ENCODE data around the gene FBXL13. TPM values are rescaled to one million over a fixed set of nuclear protein-coding genes. Genes with fewer than 3 reads are reported as not detected.
A peak's percentile ranks its signal among the peaks of the same experiment; 100 is the strongest.
"Not testable (repeated sequence)": the region's sequence is repeated elsewhere in the genome, so short reads cannot be mapped to it uniquely, and the experiment has no call there.

The FBXL13 gene
- total RNA-seq, 1 experiment from 2014 or later, result 0.18 TPM

DNA sequence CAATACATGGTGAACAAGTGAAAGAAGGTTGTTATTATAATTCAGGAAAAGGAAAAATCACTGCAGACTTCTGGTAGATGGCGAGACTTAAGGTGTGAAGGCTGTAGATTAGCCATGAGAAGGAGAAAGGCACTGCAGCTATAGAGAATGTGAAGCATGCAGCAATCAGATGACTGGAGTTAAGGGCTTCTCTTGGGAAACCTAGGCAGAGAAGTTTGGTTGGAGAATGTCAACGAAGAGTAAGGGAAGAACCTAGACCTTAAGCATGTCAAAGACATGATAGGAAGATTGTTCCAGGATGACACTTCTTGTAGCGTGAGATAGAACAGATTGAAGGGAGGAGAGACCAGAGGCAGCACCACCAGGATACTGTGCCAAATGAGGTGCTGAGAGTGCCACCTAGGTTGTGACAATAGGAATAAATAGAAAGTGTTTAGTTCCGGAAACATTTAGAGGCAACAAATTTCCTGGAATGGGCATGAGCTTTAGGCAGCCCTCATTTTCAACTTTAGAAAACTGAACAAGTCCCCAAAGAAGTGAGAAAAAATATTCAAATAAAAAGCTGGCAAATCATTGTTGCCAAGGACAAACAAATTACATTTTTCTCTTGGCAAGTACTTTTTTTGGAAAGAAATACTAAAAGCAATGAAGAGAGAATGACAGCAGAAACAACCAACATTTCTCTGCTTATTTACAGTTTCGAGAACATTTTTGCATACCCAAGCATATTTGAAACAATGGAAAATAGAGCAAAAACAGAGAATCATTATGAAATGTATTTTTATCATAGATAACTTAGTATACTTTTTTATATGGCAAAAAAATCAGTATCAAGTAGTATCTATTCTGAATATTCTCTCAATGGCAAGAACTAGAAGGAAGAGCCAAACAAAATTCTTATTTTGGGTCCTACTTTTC is 156.9 kb downstream of the FBXL13 start:
- Histone ChIP-seq H3K4me1 (replicated peaks) (peaks cover 43% of the 10 kb centered on the region), H3K27me3 (replicated peaks) (no peaks in the 10 kb centered on the region), H3K27ac (peak overlapping the region; percentile 12; the same call in 1 of the 2 replicates), H3K4me3 (no peak overlapping the region), H3K9me3 (replicated peaks) (no peaks in the 10 kb centered on the region), H3K36me3 (no peaks in the 10 kb centered on the region)
- DNase-seq (ENCODE audit: low read depth in 1 of 2, low spot score in 2 of 2), result no peak

DNA sequence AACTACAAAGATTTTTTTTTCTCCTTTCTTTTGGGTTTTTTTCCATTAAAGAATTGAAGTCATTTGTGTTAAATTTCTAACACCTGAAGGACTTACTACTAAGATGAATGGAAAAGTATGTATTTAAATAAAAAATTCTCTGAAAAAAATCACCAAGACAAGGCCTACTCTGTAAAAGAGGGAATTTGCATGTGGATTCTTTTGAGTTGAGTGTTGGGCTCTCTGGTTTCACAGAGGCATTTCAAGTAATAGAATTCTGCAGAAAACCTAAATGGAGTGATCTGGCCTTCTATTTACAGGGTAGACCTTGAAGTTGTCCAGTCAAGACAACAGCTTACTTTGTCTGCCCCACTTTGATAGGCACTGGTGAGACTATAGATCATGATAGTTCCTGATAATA is 157.7 kb downstream of the FBXL13 start:
- 0 out of 2 replicates have a peak overlapping the region, but pooled peaks have one; percentile 12 for H3K27ac ChIP-seq
- no peaks in the 10 kb centered on the region for H3K36me3 ChIP-seq
- no peak for DNase-seq (ENCODE audit: low read depth in 1 of 2, low spot score in 2 of 2)
- H3K4me3 ChIP-seq, result no peak overlapping the region
- H3K4me1 ChIP-seq (replicated peaks), result peaks cover 51% of the 10 kb centered on the region
- no peaks in the 10 kb centered on the region for H3K9me3 ChIP-seq (replicated peaks)
- H3K27me3 ChIP-seq (replicated peaks), result no peaks in the 10 kb centered on the region

DNA sequence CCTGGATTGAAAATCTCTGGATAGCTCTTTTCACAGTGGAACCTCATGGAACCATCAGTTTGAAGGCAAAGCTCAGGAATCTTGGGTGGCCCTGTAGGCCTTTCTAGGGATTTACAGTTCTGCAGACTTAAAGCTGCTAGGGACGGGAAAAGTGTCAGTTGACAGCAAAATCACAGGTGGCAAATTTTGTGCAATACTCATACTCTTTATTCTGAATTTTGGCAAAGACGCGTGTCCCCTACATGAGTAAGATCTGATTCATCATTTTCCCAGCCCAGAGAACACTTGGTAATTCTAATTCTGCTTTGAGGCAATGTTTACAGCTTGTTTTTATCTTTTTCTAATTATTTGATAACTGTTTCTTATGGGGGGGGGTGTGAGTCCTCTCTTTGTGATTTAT is 158.2 kb downstream of the FBXL13 start:
- Histone ChIP-seq H3K4me3 (no peak overlapping the region), H3K9me3 (replicated peaks) (no peaks in the 10 kb centered on the region), H3K27me3 (replicated peaks) (no peaks in the 10 kb centered on the region), H3K27ac (0 out of 2 replicates have a peak overlapping the region, but pooled peaks have one; percentile 12), H3K36me3 (no peaks in the 10 kb centered on the region), H3K4me1 (replicated peaks) (peaks cover 55% of the 10 kb centered on the region)
- peak in 1 of 2 experiments; percentile 51 for DNase-seq (ENCODE audit: low read depth in 1 of 2, low spot score in 2 of 2)

DNA sequence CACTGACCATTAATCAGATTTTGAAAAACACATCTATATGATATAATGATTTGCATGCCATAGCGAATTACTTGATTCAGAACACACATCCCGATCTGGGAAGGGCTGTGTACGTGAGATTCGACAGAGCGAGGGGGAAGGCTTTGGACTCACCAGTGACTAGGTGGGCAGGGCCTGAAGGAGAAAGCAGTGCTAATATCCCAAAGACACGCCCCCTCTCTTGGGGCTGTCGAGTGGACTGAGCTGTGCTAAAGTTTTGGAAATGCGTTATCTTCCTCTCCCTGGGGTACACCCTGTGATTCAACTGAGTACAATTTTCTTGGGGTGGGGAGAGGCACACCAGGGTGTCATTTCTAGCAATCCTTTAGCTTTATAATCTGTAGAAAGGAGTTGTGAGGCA is 160.0 kb downstream of the FBXL13 start:
- H3K4me3 ChIP-seq, result no peak overlapping the region
- H3K4me1 ChIP-seq (replicated peaks), result peaks cover 58% of the 10 kb centered on the region
- DNase-seq (ENCODE audit: low read depth in 1 of 2, low spot score in 2 of 2), result no peak
- H3K9me3 ChIP-seq (replicated peaks), result no peaks in the 10 kb centered on the region
- H3K27ac ChIP-seq, result no peak overlapping the region
- no peaks in the 10 kb centered on the region for H3K36me3 ChIP-seq
- no peaks in the 10 kb centered on the region for H3K27me3 ChIP-seq (replicated peaks)

DNA sequence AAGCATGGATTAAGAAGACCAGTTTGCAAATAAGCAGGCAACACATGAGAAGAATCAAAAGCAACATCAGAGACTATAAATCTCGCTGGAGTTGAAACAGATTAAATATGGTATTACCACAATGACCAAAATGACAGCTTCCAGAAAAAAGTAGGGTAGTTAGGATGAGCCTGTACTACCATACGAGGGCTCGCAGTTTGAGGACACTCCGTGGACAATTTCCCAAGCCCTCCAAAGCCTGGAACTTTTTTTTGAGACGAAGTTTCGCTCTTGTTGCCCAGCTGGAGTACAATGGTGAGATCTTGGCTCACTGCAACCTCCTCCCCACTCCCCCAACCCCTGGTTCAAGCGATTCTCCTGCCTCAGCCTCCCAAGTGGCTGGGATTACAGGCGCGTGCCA is 160.8 kb downstream of the FBXL13 start:
- Histone ChIP-seq H3K27ac (no peak overlapping the region), H3K4me3 (no peak overlapping the region), H3K27me3 (replicated peaks) (no peaks in the 10 kb centered on the region), H3K4me1 (replicated peaks) (peaks cover 51% of the 10 kb centered on the region), H3K9me3 (replicated peaks) (no peaks in the 10 kb centered on the region), H3K36me3 (no peaks in the 10 kb centered on the region)
- no peak for DNase-seq (ENCODE audit: low read depth in 1 of 2, low spot score in 2 of 2)

DNA sequence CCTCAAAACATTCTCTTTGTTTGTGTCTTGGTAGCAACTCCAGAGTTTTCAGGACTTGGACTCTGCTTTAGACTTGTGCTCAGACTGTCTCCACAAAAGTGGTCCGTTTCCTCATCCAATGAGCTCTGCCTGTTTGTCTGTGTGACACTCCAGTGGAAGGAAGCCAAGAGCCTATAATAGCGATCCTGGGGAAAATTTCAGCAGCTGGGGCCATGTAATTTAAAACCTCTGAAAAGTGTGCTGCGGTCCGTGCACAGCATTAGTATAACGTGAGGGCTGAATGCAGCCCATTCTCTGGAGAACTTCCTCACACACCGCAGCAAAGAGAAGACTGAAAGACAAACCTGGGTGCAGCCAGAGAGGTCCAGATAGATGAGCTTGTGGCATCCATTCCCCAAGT is 161.9 kb downstream of the FBXL13 start, which contains the start of gene LRRC17:
TSS of gene LRRC17 (plus strand) at position 259 of the 400 bp plus-strand sequence. CDS start 20,914 bp downstream, outside the sequence.
- Histone ChIP-seq H3K9me3 (replicated peaks) (no peaks in the 10 kb centered on the region), H3K27me3 (replicated peaks) (no peaks in the 10 kb centered on the region), H3K4me3 (peak within 1 kb of the TSS; percentile 10; the same call in 1 of the 2 replicates), H3K4me1 (replicated peaks) (peaks cover 40% of the 10 kb centered on the region), H3K27ac (no peak within 1 kb of the TSS), H3K36me3 (no peaks in the 10 kb centered on the region)
- no peak for DNase-seq (ENCODE audit: low read depth in 1 of 2, low spot score in 2 of 2)

DNA sequence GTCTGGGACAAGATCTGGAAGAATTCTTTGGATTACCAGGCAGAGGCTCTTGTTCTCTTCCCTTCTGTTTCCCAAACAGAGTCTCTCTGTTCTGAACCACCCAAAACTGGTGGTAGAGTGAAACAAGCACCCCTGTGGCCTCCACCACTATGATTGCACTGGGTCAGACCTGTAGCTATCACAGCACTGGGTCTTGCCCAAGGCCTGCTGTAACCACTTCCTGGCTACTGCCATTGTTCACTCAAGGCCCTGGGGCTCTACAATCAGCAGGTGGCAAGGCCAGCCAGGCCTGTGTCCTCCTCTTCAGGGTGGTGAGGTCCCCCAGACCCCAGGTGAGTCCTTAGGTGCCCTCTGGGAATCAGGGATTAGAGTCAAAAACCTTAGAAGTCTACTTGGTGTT is 165.9 kb downstream of the FBXL13 start:
- Histone ChIP-seq H3K4me3 (no peak overlapping the region), H3K36me3 (no peaks in the 10 kb centered on the region), H3K4me1 (replicated peaks) (peaks cover 23% of the 10 kb centered on the region), H3K27ac (no peak overlapping the region), H3K9me3 (replicated peaks) (no peaks in the 10 kb centered on the region), H3K27me3 (replicated peaks) (no peaks in the 10 kb centered on the region)
- no peak for DNase-seq (ENCODE audit: low read depth in 1 of 2, low spot score in 2 of 2)

DNA sequence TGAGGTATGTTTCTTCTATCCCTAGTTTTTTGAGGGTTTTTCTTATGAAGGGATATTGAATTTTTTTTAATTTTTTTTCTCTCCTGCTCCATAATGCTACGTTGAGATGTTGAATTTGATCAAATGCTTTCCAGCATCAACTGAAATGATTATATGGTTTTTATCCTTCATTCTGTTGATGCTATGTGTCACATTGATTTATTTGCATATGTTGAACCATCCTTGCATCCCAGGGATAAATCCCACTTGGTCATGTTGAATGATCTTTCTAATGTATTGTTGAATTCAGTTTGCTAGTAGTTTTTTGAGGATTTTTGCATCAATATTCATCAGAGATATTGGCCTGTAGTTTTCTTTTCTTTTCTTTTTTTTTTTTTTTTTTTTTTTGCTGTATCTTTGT is 171.0 kb downstream of the FBXL13 start:
- H3K4me1 ChIP-seq (replicated peaks); H3K36me3 ChIP-seq; H3K9me3 ChIP-seq (replicated peaks); DNase-seq (ENCODE audit: low read depth in 1 of 2, low spot score in 2 of 2); H3K4me3 ChIP-seq; H3K27ac ChIP-seq; H3K27me3 ChIP-seq (replicated peaks): not testable (repeated sequence)

DNA sequence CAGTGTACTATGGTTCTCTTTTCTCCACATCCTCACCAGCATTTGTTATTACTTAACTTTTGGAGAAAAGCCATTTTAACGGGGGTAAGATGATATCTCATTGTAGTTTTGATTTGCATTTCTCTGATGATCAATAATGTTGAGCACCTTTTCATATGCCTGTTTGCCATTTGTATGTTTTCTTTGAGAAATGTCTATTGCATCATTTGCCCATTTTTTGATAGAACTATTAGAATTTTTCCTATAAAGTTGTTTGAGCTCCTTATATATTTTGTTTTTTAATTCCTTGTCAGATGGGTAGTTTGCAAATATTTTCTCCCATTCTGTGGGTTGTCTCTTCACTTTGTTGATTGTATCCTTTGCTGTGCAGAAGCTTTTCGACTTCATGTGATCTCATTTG is 172.5 kb downstream of the FBXL13 start:
- not testable (repeated sequence) for H3K36me3 ChIP-seq; H3K9me3 ChIP-seq (replicated peaks); H3K4me1 ChIP-seq (replicated peaks); H3K4me3 ChIP-seq; DNase-seq (ENCODE audit: low read depth in 1 of 2, low spot score in 2 of 2); H3K27me3 ChIP-seq (replicated peaks); H3K27ac ChIP-seq

DNA sequence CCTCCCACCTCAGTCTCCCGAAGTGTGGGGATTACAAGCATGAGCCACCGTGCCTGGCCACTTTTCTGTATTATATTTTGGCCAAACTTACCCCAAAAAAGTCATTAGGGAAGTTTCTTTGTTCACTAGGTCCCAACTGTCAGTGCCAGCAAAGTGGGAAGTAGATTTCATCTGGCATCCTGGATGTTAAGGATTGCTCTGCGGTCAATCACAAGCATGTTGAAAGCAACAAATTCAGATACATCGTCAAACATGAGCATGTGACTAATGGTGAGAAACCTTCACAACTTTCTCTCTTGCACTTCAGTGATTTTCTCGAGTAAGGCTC is 176.1 kb downstream of the FBXL13 start:
- H3K4me3 ChIP-seq, result no peak overlapping the region
- no peaks in the 10 kb centered on the region for H3K27me3 ChIP-seq (replicated peaks)
- H3K36me3 ChIP-seq, result no peaks in the 10 kb centered on the region
- no peaks in the 10 kb centered on the region for H3K9me3 ChIP-seq (replicated peaks)
- H3K27ac ChIP-seq, result no peak overlapping the region
- no peak for DNase-seq (ENCODE audit: low read depth in 1 of 2, low spot score in 2 of 2)
- peaks cover 7% of the 10 kb centered on the region for H3K4me1 ChIP-seq (replicated peaks)

DNA sequence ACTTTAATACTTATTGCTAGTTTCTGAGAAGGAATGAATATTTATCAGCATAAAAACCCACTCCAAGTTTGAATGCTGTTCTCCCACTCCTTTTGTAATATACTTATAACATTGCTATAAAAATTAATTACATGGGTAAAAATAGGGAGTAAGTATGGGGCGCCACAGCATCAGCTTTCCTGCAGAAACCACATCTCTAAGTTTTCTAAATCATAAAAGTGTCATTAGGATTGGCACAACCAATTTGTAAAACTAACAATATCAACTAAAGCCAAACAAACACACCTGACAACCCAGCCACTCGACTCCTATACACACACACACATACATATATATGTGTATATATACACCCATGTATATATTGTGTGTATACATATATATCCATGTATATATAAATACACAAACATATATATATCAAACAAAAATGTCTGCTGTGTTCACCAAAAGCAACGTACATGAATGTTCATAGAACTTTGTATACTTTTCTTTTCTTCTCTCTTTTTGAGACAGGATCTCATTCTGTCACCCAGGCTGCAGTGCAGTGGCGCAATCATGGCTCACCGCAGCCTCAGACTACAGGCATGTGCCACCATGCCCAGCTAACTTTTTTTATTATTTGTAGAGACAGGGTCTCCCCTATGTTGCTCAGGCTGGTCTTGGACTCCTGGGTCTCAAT is 176.6 kb downstream of the FBXL13 start:
- Histone ChIP-seq H3K27ac (no peak overlapping the region), H3K4me3 (no peak overlapping the region), H3K9me3 (replicated peaks) (no peaks in the 10 kb centered on the region), H3K36me3 (no peaks in the 10 kb centered on the region), H3K27me3 (replicated peaks) (no peaks in the 10 kb centered on the region), H3K4me1 (replicated peaks) (peaks cover 11% of the 10 kb centered on the region)
- no peak for DNase-seq (ENCODE audit: low read depth in 1 of 2, low spot score in 2 of 2)

DNA sequence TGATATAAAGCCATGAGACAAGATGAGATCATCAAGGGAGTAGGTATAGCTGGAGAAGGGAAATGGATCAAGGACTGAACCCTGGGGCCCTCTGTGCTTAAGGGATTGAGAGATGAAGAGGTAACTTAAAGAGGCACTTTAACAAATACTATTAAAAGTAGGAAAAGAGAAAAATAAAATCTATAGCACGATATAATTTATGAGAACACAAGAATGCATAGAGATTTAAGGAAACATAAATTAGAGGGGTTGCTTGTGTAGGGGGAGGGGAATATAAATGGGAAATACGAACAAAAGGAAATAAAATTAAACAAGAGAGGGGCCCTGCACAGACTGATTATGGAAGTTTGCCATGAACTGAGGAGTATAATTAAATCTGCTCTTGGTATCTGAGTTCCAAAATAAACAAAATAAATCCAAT is 177.4 kb downstream of the FBXL13 start:
- Histone ChIP-seq H3K27me3 (replicated peaks) (no peaks in the 10 kb centered on the region), H3K4me1 (replicated peaks) (peaks cover 14% of the 10 kb centered on the region), H3K27ac (no peak overlapping the region), H3K4me3 (no peak overlapping the region), H3K36me3 (no peaks in the 10 kb centered on the region), H3K9me3 (replicated peaks) (no peaks in the 10 kb centered on the region)
- no peak for DNase-seq (ENCODE audit: low read depth in 1 of 2, low spot score in 2 of 2)

DNA sequence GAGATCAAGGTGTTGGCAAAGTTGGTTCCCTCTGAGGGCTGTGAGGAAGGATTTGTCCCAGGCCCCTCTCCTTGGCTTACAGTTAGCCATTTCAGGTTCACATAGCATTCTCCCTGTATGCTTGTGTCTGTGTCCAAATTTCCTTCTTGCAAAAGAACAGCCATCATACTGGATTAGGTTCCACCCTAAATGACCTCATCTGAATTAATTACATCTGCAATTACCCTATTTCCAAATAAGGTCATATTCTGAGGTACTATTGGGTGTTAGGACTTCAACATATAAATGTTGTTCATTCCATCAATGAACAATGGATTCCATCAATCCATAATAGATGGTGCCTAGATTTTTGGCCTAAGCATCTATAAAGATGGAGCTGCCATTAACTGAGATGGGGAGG is 178.0 kb downstream of the FBXL13 start:
- no peak for DNase-seq (ENCODE audit: low read depth in 1 of 2, low spot score in 2 of 2)
- no peak overlapping the region for H3K27ac ChIP-seq

DNA sequence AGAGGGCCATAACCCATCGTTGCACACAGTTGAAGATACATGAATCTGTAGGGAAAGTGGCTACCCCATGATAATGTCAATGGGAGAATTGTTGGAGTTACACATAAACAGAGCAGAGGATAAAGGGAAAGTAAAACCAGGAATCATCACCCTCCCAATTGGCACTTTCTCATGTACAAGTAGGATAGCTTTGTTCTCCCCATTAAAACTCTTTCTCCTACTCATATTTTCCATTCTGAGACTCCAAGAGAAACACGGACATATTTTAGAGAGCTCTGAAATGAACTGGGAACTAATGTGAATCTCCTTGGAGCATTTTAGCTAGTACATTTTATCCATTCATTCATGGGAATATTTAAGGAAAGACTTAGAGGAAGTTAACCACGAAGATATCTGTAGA is 179.0 kb downstream of the FBXL13 start:
- DNase-seq (ENCODE audit: low read depth in 1 of 2, low spot score in 2 of 2), result no peak
- Histone ChIP-seq H3K27ac (no peak overlapping the region), H3K4me3 (no peak overlapping the region), H3K4me1 (replicated peaks) (peaks cover 31% of the 10 kb centered on the region), H3K27me3 (replicated peaks) (no peaks in the 10 kb centered on the region), H3K36me3 (no peaks in the 10 kb centered on the region), H3K9me3 (replicated peaks) (no peaks in the 10 kb centered on the region)

More for the DNA sequence above, 178.0 kb downstream of the FBXL13 start:
- Histone ChIP-seq H3K36me3 (no peaks in the 10 kb centered on the region), H3K4me3 (no peak overlapping the region), H3K27me3 (replicated peaks) (no peaks in the 10 kb centered on the region), H3K4me1 (replicated peaks) (peaks cover 21% of the 10 kb centered on the region), H3K9me3 (replicated peaks) (no peaks in the 10 kb centered on the region)
